NB4 (cell line): Measurements from ENCODE around the gene NFIB.

Experiments
- MYC ChIP-seq: IDR thresholded peaks from 2 replicates; pipeline ENCODE4 v1.6.1; 2011; ENCODE audit warnings: low read depth, low read length
- TF ChIP-seq, protein P1 (sequence below): IDR thresholded peaks from one replicate; pipeline ENCODE4 v1.5.1; 2012; ENCODE audit warnings: low read depth, low read length

- TF ChIP-seq, protein P1, sequence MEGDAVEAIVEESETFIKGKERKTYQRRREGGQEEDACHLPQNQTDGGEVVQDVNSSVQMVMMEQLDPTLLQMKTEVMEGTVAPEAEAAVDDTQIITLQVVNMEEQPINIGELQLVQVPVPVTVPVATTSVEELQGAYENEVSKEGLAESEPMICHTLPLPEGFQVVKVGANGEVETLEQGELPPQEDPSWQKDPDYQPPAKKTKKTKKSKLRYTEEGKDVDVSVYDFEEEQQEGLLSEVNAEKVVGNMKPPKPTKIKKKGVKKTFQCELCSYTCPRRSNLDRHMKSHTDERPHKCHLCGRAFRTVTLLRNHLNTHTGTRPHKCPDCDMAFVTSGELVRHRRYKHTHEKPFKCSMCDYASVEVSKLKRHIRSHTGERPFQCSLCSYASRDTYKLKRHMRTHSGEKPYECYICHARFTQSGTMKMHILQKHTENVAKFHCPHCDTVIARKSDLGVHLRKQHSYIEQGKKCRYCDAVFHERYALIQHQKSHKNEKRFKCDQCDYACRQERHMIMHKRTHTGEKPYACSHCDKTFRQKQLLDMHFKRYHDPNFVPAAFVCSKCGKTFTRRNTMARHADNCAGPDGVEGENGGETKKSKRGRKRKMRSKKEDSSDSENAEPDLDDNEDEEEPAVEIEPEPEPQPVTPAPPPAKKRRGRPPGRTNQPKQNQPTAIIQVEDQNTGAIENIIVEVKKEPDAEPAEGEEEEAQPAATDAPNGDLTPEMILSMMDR: no peak
- no peak for TF ChIP-seq MYC
Measured at GRCh38 chr9:14258156-14258555, 55.8 kb downstream of the NFIB start.
